B cell (primary cell): ENCODE results near the gene GUCY1A1.

Source experiments
- EZH2 ChIP-seq: IDR thresholded peaks from 2 replicates; pipeline ENCODE4 v1.6.1; 2012; ENCODE audit warnings: borderline replicate concordance, low read depth, mild to moderate bottlenecking, moderate library complexity, low read length; ENCODE audit not compliant: insufficient read depth, poor library complexity, severe bottlenecking
- TF ChIP-seq, protein P1 (sequence below): fragments of 200-600 bp; IDR thresholded peaks from one replicate; pipeline ENCODE4 v1.8.0; 2022; ENCODE audit warnings: antibody characterized with exemption, mild to moderate bottlenecking

- TF ChIP-seq, protein P1, sequence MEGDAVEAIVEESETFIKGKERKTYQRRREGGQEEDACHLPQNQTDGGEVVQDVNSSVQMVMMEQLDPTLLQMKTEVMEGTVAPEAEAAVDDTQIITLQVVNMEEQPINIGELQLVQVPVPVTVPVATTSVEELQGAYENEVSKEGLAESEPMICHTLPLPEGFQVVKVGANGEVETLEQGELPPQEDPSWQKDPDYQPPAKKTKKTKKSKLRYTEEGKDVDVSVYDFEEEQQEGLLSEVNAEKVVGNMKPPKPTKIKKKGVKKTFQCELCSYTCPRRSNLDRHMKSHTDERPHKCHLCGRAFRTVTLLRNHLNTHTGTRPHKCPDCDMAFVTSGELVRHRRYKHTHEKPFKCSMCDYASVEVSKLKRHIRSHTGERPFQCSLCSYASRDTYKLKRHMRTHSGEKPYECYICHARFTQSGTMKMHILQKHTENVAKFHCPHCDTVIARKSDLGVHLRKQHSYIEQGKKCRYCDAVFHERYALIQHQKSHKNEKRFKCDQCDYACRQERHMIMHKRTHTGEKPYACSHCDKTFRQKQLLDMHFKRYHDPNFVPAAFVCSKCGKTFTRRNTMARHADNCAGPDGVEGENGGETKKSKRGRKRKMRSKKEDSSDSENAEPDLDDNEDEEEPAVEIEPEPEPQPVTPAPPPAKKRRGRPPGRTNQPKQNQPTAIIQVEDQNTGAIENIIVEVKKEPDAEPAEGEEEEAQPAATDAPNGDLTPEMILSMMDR, result no peak
- TF ChIP-seq EZH2, result no peak
These were observed 106.7 kb downstream of the GUCY1A1 start for GRCh38 chr4:155773196-155773800.
